DND-41 (cell line): ENCODE measurements around the gene SLC4A1AP.

Experiments used
- CTCF ChIP-seq: IDR thresholded peaks from 2 replicates; pipeline ENCODE4 v1.5.1; 2012; ENCODE audit warnings: borderline replicate concordance, low read length, moderate library complexity, mild to moderate bottlenecking; ENCODE audit not compliant: poor library complexity, severe bottlenecking; ENCODE audit errors: extremely low read depth
- EZH2 ChIP-seq: IDR thresholded peaks from 3 replicates; pipeline ENCODE4 v1.6.1; 2012; ENCODE audit warnings: borderline replicate concordance, low read depth, mild to moderate bottlenecking, moderate library complexity, low read length, inconsistent platforms; ENCODE audit not compliant: severe bottlenecking

DNA sequence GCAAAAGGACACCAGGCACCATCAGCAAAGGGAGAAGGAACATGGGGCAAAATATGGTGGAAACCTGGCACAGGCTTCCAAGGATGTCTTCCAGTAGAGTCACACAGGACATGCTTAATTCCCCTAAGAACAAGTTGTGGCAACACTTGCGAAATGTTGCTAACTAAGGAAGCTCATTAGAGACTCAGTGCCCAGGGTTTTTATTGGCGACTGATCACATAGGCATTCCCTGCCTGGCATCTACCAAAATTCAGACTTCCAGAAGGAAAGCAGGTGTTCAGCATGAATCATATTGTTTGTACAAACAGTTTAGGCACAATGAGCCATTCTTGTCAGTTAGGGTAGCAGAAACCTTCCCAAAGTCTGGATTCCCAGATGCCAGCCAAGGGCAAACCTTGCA, 25.7 kb downstream of the SLC4A1AP start:
- no peak for TF ChIP-seq CTCF
- no peak for TF ChIP-seq EZH2
